ENCODE measurements around the gene KATNIP.

KATNIP gene

GRCh38 chr16:27511657-27512448 is 38.1 kb upstream of the KATNIP start (continued):
- TF ChIP-seq ZNF449 (tag by site-specific recombination; IDR thresholded peaks at IDR 0.05) (no peak), ZNF223 (tag by site-specific recombination; IDR thresholded peaks at IDR 0.05) (no peak), TSHZ1 (tag by site-specific recombination; IDR thresholded peaks at IDR 0.05; ENCODE audit: borderline replicate concordance) (no peak), ZNF354C (tag by site-specific recombination; IDR thresholded peaks at IDR 0.05; ENCODE audit: borderline replicate concordance, low read depth) (no peak), ZNF239 (tag by site-specific recombination; IDR thresholded peaks at IDR 0.05) (no peak), ELK4 (IDR thresholded peaks at IDR 0.05; ENCODE audit: borderline replicate concordance, low read depth, low read length) (no peak)

GRCh38 chr16:27514806-27515205 is 35.1 kb upstream of the KATNIP start:
- ChIA-PET CTCF (interaction anchor here (1.0 to 2.8 kb wide), 5 partner anchors 12 to 703 kb away, joined by 5 to 12 read pairs (median 6); no protein-coding TSS in a partner anchor), POLR2A (no interaction called here)
- Histone ChIP-seq H3K4me1 (ENCODE audit: control insufficient read depth, insufficient read depth, low read length) (no peaks in the 10 kb centered on the region), H3K9me3 (ENCODE audit: control insufficient read depth, insufficient read depth, low read depth, low read length) (no peaks in the 10 kb centered on the region), H3K4me3 (ENCODE audit: low read depth, low read length) (no peak overlapping the region), H3K27ac (ENCODE audit: extremely low read depth, low read depth, low read length) (no peak overlapping the region), H3K36me3 (ENCODE audit: control insufficient read depth in 2 of 2, insufficient read depth in 1 of 2, low read length in 2 of 2) (peaks cover 17 to 99% of the 10 kb centered on the region in 2 experiments; a peak in 2 of 3 replicates)
- TF ChIP-seq ZNF302 (tag by site-specific recombination; IDR thresholded peaks at IDR 0.05; ENCODE audit: low read depth) (no peak), ZNF223 (tag by site-specific recombination; IDR thresholded peaks at IDR 0.05) (no peak), PATZ1 (tag by site-specific recombination; IDR thresholded peaks at IDR 0.05) (no peak), ZSCAN18 (tag by site-specific recombination; IDR thresholded peaks at IDR 0.05) (no peak), HOXA7 (CRISPR knock-in tag; IDR thresholded peaks at IDR 0.05; ENCODE audit: borderline replicate concordance) (no peak), TSHZ1 (tag by site-specific recombination; IDR thresholded peaks at IDR 0.05; ENCODE audit: borderline replicate concordance) (no peak), ZNF16 (tag by site-specific recombination; IDR thresholded peaks at IDR 0.05; ENCODE audit: low read depth) (no peak), ZNF112 (tag by site-specific recombination; IDR thresholded peaks at IDR 0.05) (no peak), REPIN1 (tag by site-specific recombination; IDR thresholded peaks at IDR 0.05; ENCODE audit: low read depth) (no peak), ZNF19 (tag by site-specific recombination; IDR thresholded peaks at IDR 0.05; ENCODE audit: low read depth) (no peak), ZNF76 (tag by site-specific recombination; IDR thresholded peaks at IDR 0.05; ENCODE audit: borderline replicate concordance, low read depth) (no peak), ZNF214 (tag by site-specific recombination; IDR thresholded peaks at IDR 0.05; ENCODE audit: borderline replicate concordance) (no peak), ZNF521 (tag by site-specific recombination; IDR thresholded peaks at IDR 0.05) (no peak)

Measured in HEK293 (cell line).